SU-DHL-6 (cell line): ENCODE measurements around the gene SH3BGRL3.
A peak's percentile ranks its signal among the peaks of the same experiment; 100 is the strongest.
"Not testable (repeated sequence)": the region's sequence is repeated elsewhere in the genome, so short reads cannot be mapped to it uniquely, and the experiment has no call there.

ENCODE experiments used
- H2AFZ ChIP-seq: fragments of 200-600 bp; sonication (generic); 2 replicates; pipeline ENCODE4 v1.6.1; 2014; ENCODE audit warnings: low read depth, mild to moderate bottlenecking, moderate library complexity, mixed read lengths, antibody characterized with exemption, low read length; ENCODE audit not compliant: severe bottlenecking
- H3F3A ChIP-seq: fragments of 200-600 bp; shearing (Covaris generic); 2 replicates; pipeline ENCODE4 v1.6.0; 2016; ENCODE audit warnings: antibody characterized with exemption, mild to moderate bottlenecking; ENCODE audit not compliant: insufficient read depth
- H3K27ac ChIP-seq: fragments of 200-600 bp; sonication (generic); 2 replicates; pipeline ENCODE4 v1.5.1; 2016; ENCODE audit warnings: low read depth, mild to moderate bottlenecking, low read length, moderate library complexity, mixed read lengths
- H3K27me3 ChIP-seq: fragments of 200-600 bp; sonication (generic), shearing (Covaris generic); 2 replicates; pipeline ENCODE4 v1.6.0; 2014; ENCODE audit warnings: mild to moderate bottlenecking, low read length
- H3K36me3 ChIP-seq: fragments of 200-600 bp; sonication (generic); 2 replicates; pipeline ENCODE4 v1.6.1; 2014; ENCODE audit warnings: mild to moderate bottlenecking, low read length, mixed read lengths
- H3K4me2 ChIP-seq: fragments of 300-600, 200-600 bp; shearing (Covaris generic), sonication (generic); 2 replicates; pipeline ENCODE4 v1.6.0; 2014; ENCODE audit warnings: low read length, low read depth, mild to moderate bottlenecking; ENCODE audit not compliant: poor library complexity, severe bottlenecking
- H3K4me3 ChIP-seq: fragments of 200-600 bp; sonication (generic); 2 replicates; pipeline ENCODE4 v1.5.1; 2014; ENCODE audit warnings: antibody characterized with exemption, low read length, mild to moderate bottlenecking, mixed read lengths; ENCODE audit not compliant: insufficient read depth, poor library complexity, severe bottlenecking
- H3K79me2 ChIP-seq: fragments of 200-600 bp; sonication (generic); 2 replicates; pipeline ENCODE4 v1.6.1; 2014; ENCODE audit warnings: mild to moderate bottlenecking, low read length, moderate library complexity; ENCODE audit not compliant: insufficient read depth
- H3K9ac ChIP-seq: fragments of 200-600 bp; sonication (generic); 2 replicates; pipeline ENCODE4 v1.7.0; 2014; ENCODE audit warnings: mild to moderate bottlenecking, low read length
- H3K9me2 ChIP-seq: fragments of 200-600 bp; sonication (generic); replicated peaks from 2 replicates; pipeline ENCODE4 v1.6.1; 2014; ENCODE audit warnings: low read length; ENCODE audit not compliant: insufficient read depth
- H3K9me3 ChIP-seq: fragments of 200-600 bp; sonication (generic); 2 replicates; pipeline ENCODE4 v1.6.1; 2014; ENCODE audit warnings: low read length, mixed read lengths; ENCODE audit not compliant: insufficient read depth
- H4K20me1 ChIP-seq: fragments of 200-600 bp; sonication (generic); 2 replicates; pipeline ENCODE4 v1.6.1; 2014; ENCODE audit warnings: low read depth, mild to moderate bottlenecking, antibody characterized with exemption, low read length, moderate library complexity, mixed read lengths
- CTCF ChIP-seq: fragments of 200-600 bp; sonication (generic); IDR thresholded peaks from one replicate; pipeline ENCODE4 v1.5.1; 2017; ENCODE audit warnings: antibody characterized with exemption, mild to moderate bottlenecking, low read length, moderate library complexity; ENCODE audit not compliant: insufficient read depth, poor library complexity, severe bottlenecking
- EZH2phosphoT487 ChIP-seq: fragments of 200-600 bp; sonication (generic), shearing (Covaris generic); conservative IDR thresholded peaks from 2 replicates; pipeline ENCODE4 v1.6.1; 2018; ENCODE audit warnings: mild to moderate bottlenecking, antibody characterized with exemption, low read length, moderate library complexity, mixed read lengths

Gene SH3BGRL3

GRCh38 chr1:26307363-26307781, 27.5 kb downstream of the SH3BGRL3 start:
- Histone ChIP-seq H3K79me2 (peaks cover 23% of the 10 kb centered on the region), H4K20me1 (no peaks in the 10 kb centered on the region), H3K9me2 (no peaks in the 10 kb centered on the region), H3K4me2 (peak overlapping the region; percentile 83), H3F3A (peaks cover 10% of the 10 kb centered on the region), H3K36me3 (no peaks in the 10 kb centered on the region), H3K9ac (peak overlapping the region; percentile 77), H3K4me3 (peak overlapping the region; percentile 83), H3K27me3 (no peaks in the 10 kb centered on the region), H2AFZ (peak overlapping the region; percentile 17), H3K9me3 (no peaks in the 10 kb centered on the region), H3K27ac (peak overlapping the region; percentile 95)
- TF ChIP-seq CTCF (no peak), EZH2phosphoT487 (no peak)

GRCh38 chr1:26307966-26308899, 28.3 kb downstream of the SH3BGRL3 start:
- H3K9me2 ChIP-seq, H3F3A ChIP-seq, H3K9me3 ChIP-seq, H3K36me3 ChIP-seq, H3K27me3 ChIP-seq, H4K20me1 ChIP-seq, H3K4me3 ChIP-seq, H2AFZ ChIP-seq: not testable (repeated sequence)
- Histone ChIP-seq H3K4me2 (peak overlapping the region; percentile 83), H3K79me2 (peaks cover 19% of the 10 kb centered on the region), H3K27ac (peak overlapping the region; percentile 95), H3K9ac (peak overlapping the region; percentile 77)

- Histone ChIP-seq H3K9ac (no peak overlapping the region), H3K9me3 (no peaks in the 10 kb centered on the region), H4K20me1 (no peaks in the 10 kb centered on the region), H3K4me2 (no peak overlapping the region), H3K27me3 (no peaks in the 10 kb centered on the region), H3K79me2 (peaks cover 20% of the 10 kb centered on the region), H3K36me3 (no peaks in the 10 kb centered on the region), H3F3A (peaks cover 31% of the 10 kb centered on the region), H3K4me3 (no peak overlapping the region), H3K27ac (peak overlapping the region; percentile 7; the same call in 1 of the 2 replicates), H3K9me2 (no peaks in the 10 kb centered on the region), H2AFZ (no peak overlapping the region)
- TF ChIP-seq EZH2phosphoT487: no peak
- TF ChIP-seq CTCF: no peak
Measured at GRCh38 chr1:26314501-26314900, 34.6 kb downstream of the SH3BGRL3 start.
